Mesenteric fat pad (tissue), 1 donor: ENCODE results near the gene CABP7. TPM values are rescaled to one million over a fixed set of nuclear protein-coding genes. Genes with fewer than 3 reads are reported as not detected.
"Not testable (repeated sequence)": the region's sequence is repeated elsewhere in the genome, so short reads cannot be mapped to it uniquely, and the experiment has no call there.

Experiments
- DNase-seq: peaks from one replicate; pipeline ENCODE4 v3.0.0-alpha.2; 2020; ENCODE audit warnings: low spot score
- total RNA-seq: library from RNA; stranded (reverse); fragmentation: NEBNext Ultra II Directional; extraction: Animal tissue kit (Norgen Biotek cat#: 25700); gene quantifications from one replicate; pipeline ENCODE4 v1.2.1, GENCODE V29; 2021
- donor health status: DM: yes; HTN: yes; CAD: no.

Gene CABP7
- total RNA-seq, 1 donor from 2014 or later, result not detected

DNA sequence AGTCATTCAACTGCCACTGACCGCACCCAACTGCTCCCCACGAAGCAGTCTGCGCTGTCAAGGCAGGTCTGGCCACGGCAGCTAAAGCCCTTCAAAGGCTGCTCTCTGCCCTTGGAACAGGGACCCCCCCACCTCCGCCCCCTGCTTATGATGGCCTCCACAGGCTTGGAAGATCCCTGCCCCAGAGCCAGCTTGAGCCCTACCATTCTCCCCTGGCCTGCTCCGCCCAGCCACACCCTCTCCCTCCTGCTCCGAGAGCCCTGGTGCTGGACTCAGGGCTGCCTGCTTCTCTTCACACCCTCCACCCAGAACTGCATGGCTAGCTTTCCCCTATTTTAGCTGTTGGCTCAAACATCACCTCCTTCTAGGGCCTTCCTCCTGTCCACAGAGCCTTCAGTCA lies 28.0 kb downstream of the CABP7 start:
- DNase-seq, result no peak

DNA sequence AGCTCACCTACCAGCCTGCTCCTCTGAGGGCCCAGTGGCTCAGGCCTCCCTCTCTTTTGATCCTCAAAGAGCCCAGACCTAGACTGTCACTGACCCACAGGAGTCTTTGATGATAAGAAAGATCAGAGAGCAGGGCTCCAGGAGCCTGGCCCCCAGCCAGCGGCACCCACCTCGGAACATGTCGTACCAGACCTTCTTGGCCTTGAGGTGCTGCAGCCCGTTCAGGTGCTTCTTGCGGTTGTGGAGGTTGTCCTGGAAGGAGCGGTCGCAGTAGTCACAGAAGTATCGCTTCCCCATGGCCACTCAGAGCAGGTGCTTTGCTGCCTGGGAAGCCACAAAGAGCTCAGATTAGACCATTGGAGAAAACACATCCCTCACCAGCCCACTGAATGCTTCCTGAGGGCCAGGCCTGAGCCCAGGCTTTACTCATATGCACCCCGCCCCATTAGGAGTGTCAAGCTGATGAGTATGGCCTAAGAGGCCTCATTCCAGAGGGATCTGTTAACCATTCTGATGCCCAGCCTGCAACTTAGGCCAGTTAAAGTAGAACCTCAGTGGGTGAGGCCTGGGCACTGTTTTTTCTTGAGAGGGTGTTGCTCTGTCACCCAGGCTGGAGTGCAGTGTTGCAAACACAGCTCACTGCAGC lies 28.6 kb downstream of the CABP7 start:
- no peak for DNase-seq

DNA sequence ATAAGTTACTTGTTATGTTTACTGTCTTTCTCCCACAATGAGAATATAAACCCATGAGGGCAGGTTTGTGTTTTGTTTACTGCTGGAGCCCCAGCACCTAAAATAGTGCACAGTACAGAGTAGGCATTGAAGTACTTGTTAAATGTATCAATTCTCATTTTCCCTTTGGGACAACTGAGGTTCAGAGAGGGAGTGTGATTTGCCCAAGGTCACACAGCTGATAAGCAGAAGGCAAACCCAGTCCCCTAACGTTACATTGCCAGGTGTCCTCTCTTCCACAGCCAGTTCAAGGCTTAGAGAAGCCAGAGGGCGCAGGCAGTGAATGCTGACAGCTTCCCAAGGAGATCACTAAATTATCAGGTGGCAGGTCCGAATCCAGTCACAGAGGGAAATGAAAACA lies 30.2 kb downstream of the CABP7 start:
- no peak for DNase-seq

DNA sequence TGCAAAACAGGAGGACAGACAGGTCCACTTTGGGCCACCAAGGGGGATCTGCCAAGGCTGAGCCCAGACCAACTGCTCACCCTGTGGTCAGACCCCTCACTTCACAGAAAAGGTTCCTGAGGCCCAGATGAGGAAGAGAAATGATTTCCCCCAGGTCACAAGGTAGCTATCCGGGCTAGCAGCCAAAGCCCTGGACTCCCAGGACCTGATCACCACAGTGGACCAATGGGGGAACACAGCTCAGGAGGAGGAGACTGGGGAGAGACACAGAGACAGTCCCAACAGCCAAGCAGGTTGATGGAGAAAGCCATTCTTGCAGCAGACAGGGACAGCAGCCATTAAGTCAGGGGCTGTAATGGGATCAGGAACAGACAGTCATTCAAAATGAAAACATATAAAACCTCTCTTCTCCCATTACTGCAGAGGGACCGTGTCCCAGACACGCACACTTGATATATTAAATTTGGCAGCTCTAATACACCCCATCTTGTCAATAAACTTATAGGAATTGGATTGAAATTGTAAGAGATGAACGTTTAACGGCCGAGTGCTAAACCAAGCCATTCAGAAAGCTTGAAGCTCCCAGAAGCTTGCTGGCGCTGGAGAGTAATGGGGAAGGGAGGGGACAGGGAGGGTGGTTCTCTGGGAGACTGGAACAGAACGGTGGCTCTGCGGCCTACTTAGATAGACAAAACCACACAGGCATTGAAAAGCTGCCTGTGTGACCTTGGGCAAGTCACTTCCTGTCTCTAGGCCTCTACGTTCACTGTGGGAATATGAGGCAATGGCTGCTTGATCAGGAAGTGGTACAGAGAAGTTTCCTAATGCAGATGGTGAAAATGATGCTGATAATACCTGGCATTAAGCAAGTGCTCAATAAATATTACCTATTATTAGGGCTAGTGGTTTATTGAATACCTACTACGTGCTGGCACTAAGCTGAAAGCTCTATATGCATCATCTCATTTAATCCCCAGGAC lies 31.0 kb downstream of the CABP7 start:
- no peak for DNase-seq

DNA sequence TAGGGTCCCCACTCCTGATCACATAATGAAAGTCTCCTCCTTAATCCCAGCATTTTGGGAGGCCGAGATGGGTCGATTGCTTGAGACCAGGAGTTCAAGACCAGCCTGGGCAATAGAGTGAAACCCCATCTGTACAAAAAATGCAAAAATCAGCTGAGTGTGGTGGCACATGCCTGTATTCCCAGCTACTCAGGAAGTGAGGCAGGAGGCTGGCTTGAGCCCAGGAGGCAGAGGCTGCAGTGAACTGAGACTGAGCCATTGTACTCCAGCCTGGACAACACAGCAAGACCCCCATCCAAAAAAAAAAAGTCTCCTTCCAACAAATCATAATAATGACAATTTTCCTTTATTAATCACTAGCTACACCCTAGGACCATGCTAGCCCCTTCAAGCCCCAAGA lies 31.9 kb downstream of the CABP7 start:
- DNase-seq, result no peak

DNA sequence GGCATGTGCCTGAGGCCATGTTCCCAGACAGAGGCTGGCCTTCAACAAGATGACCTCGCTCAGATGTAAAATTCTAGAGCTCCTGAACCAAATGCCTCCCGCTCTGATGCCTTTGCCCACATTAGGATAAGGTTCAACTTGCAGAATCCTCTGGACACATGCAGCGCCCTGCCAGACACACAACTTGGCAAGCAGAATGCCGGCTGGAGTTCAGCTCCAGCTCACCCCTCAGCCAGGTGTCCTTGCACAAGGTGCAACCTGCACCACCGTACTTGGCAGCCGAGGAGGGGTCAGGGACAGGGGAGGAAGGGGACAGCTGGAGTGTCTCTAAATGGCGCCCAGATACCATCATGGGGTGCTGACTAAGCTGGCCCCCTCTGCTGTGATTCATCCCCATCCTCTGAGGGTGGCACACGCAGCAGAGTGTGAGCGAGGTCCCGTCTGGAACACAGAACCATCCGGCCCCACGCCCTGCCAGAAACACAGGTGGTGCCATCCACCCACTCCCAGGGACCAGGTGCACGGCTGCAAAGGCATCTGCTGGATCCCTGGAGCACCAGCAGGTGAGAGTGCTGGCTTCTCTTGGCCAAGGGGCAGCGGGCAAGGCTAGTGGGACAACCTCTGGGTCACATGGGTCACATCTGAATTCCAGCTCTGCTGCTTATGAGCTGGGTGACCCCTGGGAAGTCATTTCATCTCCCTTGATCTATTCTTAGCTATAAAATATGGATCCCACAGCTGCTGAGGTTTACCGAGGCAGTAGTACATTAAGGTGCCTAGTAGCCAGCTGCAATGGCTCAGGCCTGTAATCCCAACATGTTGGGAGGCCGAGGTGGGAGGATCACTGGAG lies 34.2 kb downstream of the CABP7 start:
- no peak for DNase-seq

DNA sequence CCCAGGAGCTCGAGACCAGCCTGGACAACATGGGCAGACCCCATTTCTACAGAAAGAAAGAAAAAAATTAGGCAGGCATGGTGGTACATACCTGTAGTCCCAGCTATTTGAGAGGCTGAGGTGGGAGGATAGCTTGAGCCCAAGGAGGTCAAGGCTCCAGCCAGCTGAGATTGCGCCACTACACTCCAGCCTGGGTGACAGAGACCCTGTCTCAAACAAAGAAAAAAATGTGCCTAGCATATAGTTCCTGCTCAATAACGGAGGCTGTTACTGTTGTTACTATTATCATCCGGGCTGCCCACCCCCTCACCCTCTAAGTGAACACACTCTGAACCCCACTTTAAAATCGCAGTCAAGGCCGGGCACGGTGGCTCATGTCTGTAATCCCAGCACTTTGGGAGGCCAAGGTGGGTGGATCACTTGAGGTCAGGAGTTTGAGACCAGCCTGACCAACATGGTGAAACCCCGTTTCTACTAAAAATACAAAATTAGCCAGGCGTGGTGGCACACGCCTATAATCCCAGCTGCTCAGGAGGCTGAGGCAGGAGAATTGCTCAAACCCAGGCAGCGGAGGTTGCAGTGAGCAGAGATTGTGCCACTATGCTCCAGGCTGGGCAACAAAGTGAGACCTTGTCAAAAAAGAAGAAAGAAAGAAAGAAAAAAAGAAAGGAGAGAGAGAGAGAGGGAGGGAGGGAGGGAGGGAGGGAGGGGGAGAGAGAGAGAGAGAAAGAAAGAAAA lies 35.0 kb downstream of the CABP7 start:
- not testable (repeated sequence) for DNase-seq

DNA sequence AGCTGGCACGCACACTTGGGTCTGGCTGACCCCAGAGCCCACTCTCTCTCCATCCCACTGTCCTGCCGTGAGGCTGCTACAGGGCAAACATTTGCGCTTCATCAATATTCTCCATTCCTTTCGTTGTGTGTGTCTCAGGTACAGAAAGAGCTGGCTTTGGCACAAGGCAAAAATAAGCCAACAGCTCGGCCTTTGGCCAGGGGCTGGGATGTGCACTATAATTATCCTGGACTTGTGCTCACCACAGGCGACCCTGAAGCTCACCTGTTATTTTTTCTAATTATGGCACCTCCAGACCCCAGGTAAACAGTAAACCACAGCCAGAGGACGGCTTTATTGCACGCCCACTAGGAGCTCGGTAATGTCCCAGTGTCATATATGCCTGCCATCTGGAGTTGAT lies 36.1 kb downstream of the CABP7 start:
- DNase-seq, result no peak

DNA sequence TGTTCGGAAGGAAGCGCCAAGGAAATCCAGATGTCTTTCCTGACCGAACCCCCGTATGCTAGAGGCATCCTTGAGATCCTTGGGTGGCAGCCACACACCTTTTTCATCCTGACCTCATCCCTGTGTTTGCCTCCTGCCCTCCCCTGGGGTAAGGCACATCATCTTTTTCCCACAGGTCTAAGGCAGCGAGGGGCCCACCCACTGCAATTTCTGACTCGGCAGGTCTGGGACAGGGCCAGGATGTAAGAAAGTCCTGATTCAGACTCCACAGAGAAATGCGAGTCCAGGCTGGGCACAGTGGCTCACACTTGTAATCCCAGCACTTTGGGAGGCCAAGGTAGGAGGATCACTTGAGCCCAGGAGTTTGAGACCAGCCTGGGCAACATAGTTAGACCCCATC lies 36.5 kb downstream of the CABP7 start:
- DNase-seq, result no peak

DNA sequence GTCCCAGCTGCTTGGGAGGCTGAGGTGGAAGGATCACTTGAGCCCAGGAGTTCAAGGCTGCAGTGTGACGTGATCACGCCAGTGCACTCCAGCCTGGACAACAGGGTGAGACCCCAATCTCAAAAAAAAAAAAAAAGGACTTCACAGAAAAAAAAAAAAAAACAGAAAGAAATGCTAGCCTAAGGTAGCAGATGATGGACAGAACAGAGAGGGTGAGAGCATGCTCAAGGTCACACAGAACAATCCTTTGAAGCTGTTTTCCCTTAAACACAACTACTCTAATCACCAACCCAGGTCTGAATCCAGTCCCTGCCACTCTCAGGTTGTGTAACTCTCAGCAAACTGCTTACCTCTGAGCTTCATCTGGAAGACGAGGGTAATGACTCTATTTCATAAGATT lies 37.3 kb downstream of the CABP7 start:
- DNase-seq, result no peak

DNA sequence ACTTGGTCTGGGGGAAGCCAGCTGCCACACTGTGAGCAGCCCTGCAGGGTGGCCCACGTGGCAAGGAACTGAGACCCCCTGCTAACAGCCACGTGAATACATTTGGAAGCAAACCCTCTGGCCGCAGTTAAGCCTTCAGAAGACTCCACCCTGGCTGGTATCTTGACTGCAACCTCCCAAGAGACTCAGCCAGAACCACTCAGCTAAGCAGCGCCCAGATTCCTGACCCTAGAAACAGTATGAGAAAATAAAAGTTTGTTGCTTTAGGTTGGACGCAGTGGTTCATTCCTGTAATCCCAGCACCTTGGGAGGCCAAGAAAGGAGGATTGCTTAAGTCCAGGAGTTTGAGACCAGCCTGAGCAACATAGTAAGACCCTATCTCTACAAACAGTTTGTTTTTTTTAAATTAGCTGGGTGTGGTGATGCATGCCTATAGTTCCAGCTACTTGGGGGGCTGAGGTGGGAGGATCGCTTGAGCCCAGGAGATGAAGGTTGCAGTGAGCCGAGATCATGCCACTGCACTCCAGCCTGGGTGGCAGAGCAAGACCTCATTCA lies 38.3 kb downstream of the CABP7 start:
- DNase-seq, result no peak

DNA sequence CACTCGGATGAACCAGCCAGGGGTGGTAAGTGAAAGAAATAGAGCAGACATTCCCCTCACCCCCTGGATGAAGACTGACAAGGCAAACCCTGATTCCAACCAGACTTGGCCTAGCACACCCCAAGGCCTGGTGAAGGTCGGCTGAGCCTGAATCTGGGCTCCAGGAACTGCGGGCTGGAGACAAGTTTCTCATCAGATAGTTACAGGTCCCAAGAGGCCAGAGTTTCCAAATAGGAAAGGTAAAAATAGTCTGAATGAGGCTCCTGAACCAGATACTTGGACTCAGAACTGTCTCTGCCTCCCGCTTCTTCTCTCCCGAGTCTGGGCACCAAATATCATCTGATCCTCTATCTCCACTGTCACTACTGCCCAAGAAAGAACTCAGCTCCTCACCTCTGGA lies 39.2 kb downstream of the CABP7 start:
- DNase-seq, result no peak

DNA sequence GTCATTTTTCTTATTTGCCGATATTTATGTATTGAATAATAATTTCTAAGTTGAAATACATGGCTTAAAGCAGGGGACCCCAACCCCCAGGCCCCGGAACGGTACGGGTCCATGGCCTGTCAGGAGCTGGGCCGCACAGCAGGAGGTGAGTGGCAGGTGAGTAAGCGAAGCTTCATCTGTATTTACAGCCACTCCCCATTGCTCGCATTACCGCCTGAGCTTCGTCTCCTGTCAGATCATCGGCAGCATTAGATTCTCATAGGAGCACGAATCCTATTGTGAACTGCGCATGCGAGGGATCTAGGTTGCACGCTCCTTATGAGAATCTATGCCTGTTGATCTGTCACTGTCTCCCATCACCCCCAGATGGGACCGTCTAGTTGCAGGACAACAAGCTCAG lies 42.5 kb downstream of the CABP7 start:
- DNase-seq, result no peak

DNA sequence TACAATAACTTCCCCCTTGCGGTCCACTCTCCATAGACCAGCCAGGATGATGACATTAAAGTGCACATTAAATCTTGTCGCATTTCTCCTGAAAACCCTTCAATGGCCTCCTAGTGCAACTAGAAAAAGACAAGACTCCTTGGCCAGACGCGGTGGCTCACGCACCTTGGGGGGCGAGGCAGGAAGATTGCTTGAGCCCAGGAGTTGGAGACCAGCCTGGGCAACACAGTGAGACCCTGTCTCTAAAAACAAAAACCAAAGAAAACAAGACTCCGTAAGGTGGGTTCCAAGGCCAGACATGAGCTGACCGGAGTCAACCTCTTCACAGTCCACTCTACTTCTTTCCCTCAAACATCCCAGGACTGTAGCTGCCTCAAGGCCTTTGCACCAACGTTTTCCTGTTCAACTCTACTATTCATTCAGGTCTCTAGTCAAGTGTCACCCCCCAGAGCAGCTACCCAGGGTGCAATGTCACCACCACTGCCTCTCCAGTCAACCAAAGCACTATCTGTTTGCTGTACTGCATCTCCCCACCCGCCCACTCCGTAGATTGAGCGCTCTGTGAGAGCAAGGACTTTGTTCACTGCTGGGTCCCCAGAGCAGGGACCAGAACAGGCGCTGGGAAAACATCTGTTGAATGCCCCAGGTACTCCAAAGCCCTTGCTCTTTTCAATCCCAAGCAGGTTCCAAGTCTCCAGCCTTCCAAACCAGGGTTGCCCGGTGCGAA lies 46.3 kb downstream of the CABP7 start:
- DNase-seq, result no peak

DNA sequence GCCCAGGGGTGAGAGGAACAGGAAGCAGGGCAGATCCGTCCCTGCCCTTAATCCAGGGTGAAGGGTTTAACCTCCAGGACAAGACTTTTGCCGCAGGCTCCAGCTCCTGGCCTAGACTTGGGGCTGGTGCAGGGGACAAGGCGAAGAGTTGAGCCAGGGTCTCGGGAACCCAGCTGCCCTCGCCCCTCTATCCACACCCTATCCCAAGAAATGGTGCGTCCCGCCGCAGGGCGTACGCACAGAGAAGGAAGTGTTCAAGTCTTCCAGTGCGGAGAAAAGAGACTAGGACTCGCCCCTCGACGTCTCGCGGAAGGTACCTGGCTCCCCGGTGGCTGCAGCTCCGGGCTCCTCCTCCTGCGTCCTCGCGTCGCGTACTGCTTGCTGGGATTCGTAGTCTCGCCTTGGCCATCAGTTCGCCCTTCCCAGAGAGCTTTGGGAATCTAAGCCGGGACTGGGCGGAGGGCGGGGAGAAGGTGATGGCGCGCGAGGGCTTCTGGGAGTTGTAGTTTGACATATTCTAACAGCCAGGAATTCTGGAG lies 46.9 kb downstream of the CABP7 start, which contains the start of gene ZMAT5:
ZMAT5 (minus strand) TSS at position 376 of the 539 bp plus-strand sequence. CDS start 18,463 bp downstream, outside the sequence.
- peak; percentile 96 for DNase-seq

DNA sequence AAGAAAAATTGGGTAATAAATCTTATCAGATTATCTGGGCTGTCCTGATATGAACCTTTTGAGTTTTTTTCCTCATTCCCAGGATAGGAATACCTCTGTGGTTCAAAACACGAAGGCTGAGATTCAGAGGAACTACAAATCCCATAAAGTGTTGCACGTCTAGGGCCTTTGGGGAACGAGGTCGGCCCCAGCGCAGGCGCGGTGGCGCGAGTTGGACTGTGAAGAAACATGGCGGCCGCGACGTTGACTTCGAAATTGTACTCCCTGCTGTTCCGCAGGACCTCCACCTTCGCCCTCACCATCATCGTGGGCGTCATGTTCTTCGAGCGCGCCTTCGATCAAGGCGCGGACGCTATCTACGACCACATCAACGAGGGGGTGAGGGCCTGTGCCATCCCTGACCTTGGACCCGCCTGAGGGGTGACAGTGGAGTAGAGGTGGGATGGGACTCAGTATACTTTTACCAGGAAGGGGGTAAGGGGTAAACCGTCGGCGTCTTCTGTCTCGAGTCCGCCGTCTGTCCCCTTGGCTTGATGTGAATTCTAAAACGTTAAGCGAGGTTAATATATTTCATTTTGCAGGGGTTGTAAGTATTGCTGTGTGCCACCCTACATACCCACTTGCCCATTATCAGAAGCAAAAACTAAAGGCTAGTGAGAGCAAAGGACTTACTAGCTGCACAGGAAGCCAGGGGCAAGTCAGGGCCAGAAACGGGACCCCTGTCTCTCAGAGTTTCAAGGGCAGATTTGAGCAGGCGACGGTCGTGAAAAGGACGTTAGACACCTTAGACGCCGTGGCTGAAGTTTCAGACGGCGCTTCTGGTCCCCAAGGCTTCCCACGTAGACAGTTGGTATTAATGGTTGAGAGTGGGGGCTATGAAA lies 47.6 kb downstream of the CABP7 start, which contains the start of gene UQCR10:
UQCR10 (plus strand) TSS at position 199 of the 881 bp plus-strand sequence; CDS start at position 229, 30 bp downstream.
- peak; percentile 97 for DNase-seq

DNA sequence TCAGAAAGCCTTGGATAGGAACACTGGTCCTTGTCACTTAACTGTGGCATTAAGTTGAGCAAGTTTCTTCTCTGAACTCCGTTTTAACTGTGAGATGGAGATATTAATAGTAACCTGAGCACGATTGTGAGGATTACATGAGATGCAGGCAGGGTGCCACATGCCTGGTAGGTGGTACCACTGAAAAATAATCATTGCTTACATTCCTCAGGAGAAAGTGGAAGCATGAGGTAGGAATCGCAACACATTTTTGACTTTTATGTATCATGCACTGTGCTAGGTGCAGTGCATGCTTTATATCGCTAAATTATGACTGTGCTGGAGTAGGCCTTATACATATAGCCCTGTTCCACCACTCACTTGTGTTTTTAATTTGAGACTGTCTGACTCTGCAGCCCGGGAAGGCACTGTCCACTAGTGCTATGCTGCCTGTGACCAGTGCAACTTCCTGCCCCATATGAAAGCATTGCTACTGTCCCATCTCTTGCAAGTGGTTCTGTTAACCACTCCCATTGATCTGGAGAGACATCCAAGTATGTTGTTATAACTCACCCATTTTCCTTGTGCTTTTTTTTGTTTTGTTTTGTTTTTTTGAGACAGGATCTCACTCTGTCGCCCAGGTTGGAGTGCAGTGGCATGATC lies 48.4 kb downstream of the CABP7 start:
- DNase-seq, result no peak
